GM21619 (cell line): ENCODE measurements around the gene TCEAL2.
"Not testable (repeated sequence)": the region's sequence is repeated elsewhere in the genome, so short reads cannot be mapped to it uniquely, and the experiment has no call there.

ENCODE experiments used
- ATAC-seq: cut with Tn5 transposase; IDR thresholded peaks from one replicate; pipeline ENCODE4 v1.9.1; 2021; ENCODE audit not compliant: unreplicated experiment

TCEAL2 gene

DNA sequence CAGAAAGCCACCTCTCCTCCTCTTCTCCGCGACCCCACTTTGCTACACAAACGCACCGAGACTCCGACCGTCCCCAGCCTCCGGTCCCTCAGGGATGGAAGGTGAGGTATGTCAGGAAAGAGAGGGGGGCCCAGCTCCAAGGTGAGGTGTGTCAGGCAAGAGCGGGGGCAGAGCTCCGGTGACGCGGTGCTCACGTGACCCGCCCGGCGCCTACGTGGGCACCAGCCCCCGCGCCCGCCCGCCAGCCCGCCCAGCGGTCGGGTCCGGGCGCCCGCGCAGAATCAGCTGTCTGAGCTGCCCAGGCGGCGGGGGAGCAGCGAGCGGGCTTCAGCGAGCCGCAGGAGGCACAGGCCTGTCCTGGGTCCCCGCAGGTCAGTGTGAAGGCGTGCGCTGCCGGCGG is at the start of gene TCEAL2:
TCEAL2 (plus strand) TSS at position 244 of the 400 bp plus-strand sequence. CDS start 1,152 bp downstream, outside the sequence.
- ATAC-seq = not testable (repeated sequence)

DNA sequence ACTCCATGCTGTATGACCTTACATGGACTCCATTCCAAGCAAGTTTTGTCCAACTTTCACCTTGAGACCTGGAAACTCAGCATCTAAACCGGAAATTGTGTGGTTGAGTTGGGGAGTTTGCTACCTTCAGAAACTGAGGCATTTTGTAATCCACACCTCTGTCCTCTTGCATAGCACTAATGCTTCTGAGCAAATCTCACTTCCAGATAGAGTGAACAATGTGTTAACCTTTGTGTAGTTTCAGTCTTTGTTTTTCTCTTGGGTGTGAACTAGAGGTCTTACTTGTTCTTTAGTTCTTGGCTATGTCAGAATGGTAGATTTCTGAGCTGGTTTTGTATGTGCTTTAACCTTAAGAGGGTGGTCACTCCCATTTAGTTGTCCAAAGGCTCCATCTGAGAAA is 48.1 kb upstream of the TCEAL2 start:
- no peak for ATAC-seq

DNA sequence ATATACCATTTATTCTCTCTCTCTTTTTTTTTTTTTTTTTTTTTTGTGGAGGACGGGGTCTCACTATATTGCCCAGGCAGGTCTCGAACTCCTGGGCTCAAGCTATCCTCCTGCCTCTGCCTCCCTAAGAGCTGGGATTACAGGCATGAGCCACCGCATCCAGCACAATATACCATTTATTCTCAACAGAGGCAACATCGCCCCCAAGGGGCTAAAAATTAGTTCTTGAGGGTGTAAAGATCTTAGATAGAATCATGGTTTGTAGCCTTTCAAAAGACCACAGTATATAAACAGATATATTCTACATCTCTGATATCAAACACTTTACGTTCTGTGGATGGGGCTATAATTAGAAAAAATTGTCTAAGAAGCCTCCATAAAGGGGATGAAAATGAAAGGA is 39.8 kb upstream of the TCEAL2 start:
- ATAC-seq = no peak

DNA sequence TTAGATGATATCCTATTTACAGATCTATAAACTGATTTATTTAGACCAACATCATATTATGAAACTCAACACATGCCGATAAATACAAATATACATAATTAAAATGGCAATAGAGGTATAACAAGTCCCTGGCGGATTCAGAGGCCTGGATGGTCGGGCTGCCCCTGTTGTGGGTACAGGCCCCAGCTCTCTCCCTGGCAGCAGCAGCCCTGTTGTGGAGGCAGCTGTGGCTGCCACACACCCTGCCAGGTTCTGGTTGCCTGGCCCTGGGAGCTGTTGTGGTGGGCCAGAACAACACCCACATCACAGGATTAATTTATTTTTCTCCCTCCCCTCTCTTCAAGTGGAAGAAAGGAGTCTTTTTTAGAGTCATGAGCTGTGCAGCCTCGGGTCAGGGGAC is 12.1 kb upstream of the TCEAL2 start:
- no peak for ATAC-seq

DNA sequence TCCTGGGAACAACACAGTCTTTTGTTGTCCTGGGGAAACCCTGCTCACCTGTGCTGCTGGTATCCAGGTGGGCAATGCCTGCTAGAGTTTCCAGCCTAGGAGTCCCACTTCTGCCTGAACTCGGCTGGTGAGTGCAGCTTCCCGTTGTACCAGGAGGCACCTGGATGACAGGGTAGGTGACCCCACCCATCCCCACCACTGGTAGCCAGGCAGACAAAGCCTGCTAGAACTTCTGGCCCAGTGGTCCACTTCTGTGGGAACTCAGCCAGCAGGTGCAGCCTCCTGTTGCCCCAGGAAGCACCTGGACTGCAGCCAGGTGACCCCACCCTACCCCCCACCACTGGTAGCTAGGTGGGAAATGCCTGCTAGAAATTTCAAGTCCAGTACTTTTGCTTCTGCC is 9.7 kb upstream of the TCEAL2 start:
- no peak for ATAC-seq

DNA sequence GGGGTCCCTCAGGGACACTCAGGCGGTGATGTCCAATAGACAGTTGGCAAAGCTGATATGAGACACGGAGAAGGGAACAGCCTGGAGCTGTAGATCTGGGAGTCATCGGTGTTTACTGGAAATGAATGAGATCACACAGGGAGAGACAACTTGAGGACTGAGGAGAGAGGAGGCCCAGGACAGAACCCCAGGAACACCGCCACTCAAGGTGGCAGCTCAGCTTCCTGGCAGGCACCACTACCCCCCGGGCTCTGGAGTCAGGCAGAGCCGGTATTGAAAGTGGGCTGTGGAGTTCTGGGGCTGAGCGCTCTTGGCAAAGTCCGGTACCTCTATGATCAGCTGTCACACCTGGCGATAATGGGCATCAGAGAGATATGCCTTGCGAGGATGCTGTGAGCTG is 465 bp upstream of the TCEAL2 start:
- not testable (repeated sequence) for ATAC-seq

DNA sequence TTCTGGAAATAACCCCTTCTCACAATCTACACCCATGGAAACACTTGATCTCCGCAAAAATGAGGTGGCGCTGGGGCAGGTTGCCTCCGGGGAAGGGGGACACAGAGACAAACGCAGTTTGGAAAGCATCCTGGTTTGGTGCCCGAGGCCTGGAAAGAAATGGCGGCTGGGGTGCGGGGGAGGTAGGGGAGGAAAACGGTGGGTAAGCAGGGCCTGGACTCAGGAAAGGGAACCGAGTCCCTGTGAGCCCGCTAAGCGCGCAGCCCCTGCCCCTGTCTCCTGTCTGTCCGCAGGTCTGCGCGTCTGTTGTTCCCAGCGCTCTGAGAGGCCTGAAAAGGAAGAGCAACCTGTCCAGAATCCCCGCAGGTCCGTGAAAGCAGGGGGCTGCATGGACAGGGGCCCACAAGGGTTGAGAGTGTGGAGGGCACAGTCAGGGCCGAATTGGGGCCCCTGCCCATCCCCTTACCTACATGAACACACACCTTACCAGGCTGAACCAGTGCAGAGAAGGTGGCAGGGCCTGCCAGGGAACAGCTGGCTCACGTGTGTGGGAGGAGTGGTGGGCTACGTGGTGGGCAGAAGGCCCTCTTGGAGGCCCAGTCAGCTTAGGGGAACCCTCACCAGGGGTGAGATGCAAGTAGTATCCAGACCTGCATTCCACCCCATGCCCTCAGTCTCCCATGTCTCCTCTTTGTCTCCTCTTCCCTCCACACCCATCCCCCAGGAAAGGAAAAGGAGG is 770 bp downstream of the TCEAL2 start:
- not testable (repeated sequence) for ATAC-seq

DNA sequence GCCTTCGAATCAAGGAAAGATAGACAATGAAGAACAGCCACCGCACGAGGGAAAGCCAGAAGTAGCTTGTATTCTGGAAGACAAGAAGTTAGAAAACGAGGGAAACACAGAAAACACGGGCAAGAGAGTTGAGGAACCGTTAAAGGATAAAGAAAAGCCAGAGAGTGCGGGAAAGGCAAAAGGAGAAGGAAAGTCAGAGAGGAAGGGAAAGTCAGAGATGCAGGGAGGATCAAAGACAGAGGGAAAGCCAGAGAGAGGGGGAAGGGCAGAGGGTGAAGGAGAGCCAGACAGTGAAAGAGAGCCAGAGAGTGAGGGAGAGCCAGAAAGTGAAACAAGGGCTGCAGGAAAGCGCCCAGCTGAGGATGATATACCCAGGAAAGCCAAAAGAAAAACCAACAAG is 1.4 kb downstream of the TCEAL2 start:
- ATAC-seq = no peak

DNA sequence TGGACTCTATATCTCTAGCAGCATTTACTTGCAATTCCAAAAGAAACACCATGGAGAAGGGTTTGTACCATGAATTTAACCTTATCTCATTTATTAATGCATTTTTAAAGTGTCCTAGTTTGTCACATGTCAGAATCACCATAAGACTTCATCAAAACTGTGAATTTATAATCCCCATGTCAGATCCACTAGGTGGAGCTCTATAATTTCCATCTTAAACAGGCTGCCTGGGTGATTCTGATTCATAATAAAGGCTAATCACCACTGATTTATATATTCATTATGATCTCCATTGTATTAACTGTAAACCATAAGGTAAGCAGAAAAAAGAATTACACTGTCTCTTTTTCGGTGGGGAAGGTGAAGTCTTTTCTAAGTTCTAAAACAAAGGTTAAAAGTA is 4.0 kb downstream of the TCEAL2 start:
- ATAC-seq = no peak

DNA sequence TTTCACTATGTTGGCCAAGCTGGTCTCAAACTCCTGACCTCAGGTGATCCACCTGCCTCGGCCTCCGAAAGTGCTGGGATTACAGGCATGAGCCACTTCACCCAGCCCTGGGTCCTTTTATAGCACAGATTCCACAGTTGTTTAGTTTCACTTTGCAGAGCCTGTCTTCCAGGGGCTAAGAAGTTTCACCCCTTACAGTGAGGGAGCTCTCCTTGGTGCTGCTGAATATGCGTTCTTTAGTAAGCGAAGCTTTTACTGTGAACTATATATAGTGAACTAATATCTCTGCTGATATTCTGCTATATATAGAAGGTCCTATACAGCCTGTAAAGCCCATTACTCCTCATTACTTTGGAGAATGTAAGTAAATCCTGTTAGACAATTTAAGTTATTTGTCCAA is 12.6 kb downstream of the TCEAL2 start:
- no peak for ATAC-seq

DNA sequence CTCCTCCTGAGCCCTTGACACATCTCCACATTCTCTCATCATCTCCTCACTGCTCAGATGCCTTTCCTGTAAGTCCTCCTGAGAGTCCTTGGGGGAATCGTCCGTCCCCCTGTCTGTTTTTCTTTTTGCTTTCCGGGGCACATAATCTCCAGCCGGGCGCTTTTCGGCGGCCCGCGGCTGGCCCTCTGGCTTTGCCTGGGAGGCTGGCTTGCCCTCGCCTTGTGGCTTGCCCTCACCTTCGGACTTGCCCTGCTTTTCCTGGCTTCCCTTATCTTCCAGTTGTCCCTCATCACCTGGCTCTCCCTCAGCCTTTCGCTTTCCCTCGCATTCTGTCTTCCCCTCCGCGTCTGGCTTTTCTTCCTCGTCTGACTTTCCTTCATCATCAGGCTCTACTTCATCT is 15.4 kb downstream of the TCEAL2 start:
- ATAC-seq = not testable (repeated sequence)

DNA sequence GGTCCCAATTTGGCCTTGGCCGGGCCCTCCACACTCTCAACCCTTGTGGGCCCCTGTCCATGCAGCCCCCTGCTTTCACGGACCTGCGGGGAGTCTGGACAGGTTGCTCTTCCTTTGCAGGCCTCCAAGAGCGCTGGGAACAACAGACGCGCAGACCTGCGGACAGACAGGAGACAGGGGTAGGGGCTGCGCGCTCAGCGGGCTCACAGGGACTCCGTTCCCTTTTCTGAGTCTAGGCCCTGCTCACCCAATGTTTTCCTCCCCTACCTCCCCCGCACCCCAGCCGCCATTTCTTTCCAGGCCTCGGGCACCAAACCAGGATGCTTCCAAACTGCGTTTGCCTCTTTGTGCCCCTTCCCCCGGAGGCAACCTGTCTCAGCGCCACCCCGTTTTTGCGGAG is 16.2 kb downstream of the TCEAL2 start:
- not testable (repeated sequence) for ATAC-seq

DNA sequence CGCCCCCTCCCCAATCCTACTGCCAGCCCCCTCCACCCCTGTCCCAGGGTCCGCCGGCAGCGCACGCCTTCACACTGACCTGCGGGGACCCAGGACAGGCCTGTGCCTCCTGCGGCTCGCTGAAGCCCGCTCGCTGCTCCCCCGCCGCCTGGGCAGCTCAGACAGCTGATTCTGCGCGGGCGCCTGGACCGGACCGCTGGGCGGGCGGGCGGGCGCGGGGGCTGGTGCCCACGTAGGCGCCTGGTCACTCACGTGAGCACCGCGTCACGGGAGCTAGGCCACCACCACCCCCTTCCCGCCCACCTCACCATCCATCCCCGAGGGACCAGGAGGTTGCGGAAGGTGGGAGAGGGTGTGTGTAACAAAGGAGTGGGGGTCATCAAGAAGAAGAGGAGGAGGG is 16.8 kb downstream of the TCEAL2 start, which contains the start of gene TCEAL6:
TCEAL6 (minus strand) TSS at position 208 of the 400 bp plus-strand sequence.
- ATAC-seq = not testable (repeated sequence)

DNA sequence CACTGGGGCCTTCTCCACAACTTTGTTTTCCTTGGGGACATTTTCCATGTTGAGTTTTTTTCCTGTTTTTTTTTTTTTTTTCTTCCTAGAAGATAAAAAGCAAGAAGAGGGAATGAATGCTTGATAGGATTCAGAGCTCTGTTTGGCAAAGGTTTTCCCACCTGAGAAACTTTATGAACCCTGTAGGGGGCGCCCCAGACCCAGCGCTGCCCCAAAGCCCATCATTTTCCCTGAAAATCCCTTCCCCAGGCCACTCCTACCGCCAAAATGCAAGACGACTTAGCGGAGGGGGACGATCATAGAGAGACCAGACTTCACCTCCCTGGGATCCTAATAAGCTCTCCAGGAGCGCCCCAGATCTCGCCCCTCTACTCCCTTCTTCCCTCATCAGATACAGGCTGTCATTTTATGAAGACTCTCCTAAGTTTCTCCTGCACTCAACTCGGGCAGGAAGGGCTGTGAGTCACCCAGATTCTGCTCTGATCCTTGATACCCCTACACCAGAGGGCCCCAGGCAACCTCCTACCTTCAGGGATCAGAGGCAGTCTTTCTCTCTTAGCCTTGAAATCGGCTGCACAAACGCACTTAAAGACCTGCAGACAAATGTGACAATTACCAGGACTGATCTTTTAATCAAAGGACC is 28.9 kb downstream of the TCEAL2 start:
- no peak for ATAC-seq

DNA sequence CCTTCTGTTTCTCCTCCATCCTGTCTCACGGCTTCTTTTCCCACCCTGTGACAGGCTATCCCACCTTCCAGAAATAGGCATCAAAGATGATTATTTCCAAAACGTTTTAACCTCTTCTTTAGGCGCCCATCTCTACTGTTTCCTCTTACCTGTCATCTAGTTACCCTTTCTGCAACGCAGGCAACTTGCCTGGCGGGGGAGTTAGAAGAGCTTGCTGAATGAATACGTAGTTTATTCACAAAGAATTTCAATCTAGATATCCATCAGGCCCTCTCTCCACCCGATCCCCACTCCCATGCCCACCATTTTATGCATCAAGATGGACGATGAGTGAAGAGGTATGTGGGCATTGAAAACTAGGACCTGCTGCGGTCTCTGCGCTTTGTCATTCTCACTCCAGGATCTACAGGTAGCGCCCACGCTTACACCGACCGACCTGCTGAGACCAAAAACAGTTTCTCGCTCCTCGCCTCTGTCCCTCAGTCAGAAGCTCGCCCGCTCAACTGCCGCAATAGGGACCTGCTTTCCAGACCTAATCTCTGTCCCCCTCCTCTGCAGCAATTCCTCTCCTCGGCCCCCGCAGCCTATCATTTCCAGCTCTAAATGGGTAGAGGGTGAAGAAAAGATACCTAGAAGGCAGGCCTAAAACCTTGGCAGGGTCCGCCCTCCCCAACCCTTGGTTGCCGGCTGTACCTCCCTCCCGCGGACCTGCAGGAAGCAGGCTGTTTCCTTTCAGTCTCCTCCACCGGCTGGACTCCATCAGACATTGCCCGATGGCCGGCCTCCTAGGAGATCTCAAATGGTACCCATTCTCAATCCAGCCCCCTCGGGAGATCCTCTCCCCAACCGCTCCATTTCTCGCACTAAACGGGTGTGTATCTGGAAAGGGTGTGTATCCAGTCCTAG is 29.7 kb downstream of the TCEAL2 start:
- peak; percentile 33 for ATAC-seq

DNA sequence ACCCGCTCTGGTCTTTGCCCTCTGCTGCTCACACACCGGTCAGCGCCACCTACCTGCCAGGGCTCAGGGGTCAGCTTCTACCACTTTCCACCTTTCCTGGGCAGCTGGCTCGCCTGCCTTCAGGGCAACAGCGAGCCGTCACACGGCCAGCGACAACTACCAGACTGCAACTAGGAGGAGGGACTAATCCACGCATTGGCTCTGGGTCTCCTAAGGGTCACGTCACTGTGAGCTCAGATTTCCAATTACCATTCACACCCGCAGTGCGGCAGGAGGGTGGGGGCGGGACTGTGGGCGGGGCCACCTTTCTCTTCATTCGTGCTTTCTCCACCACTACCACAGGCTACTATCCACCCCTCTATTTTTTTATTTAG is 30.3 kb downstream of the TCEAL2 start, which contains the start of gene BEX5:
BEX5 (minus strand) TSS at position 172 of the 374 bp plus-strand sequence. CDS start 1,712 bp downstream, outside the sequence.
- peak; percentile 94 for ATAC-seq
